GM18502 (cell line): ENCODE data around the gene UGT1A9.

ENCODE experiments used
- ATAC-seq: cut with Tn5 transposase; IDR thresholded peaks from one replicate; pipeline ENCODE4 v1.9.1; 2021; ENCODE audit warnings: mild to moderate bottlenecking; ENCODE audit not compliant: unreplicated experiment, poor library complexity

The UGT1A9 gene

GRCh38 chr2:233754872-233755611 is 83.3 kb downstream of the UGT1A9 start:
- ATAC-seq: no peak

- no peak for ATAC-seq
Measured at GRCh38 chr2:233756429-233757081, 84.9 kb downstream of the UGT1A9 start.

DNA sequence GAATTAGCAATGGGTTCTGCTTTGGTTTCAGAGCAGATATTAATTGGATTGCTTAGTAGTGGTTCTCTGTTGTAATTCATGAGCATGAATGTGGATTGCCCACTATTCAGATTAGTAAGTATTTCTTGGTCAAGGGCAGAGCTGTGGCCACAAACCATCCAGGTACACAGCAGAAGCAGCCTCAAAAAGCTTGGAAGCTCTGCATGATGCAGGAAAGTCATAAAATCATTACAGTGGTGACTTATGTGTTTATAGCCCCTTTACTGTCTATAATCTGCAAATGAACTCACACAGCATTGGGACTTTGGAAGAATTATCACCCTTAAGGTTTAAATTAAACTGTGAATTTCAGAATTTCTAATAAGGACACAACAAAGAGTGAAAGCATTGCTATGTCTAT is 86.4 kb downstream of the UGT1A9 start:
- no peak for ATAC-seq

GRCh38 chr2:233758849-233759248 is 87.2 kb downstream of the UGT1A9 start:
- no peak for ATAC-seq

DNA sequence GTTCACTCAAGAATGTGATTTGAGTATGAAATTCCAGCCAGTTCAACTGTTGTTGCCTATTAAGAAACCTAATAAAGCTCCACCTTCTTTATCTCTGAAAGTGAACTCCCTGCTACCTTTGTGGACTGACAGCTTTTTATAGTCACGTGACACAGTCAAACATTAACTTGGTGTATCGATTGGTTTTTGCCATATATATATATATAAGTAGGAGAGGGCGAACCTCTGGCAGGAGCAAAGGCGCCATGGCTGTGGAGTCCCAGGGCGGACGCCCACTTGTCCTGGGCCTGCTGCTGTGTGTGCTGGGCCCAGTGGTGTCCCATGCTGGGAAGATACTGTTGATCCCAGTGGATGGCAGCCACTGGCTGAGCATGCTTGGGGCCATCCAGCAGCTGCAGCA is 88.3 kb downstream of the UGT1A9 start, which contains the start of gene UGT1A1:
Gene UGT1A1 (plus strand): TSS at position 228 of the 400 bp plus-strand sequence. CDS start 18 bp downstream, at position 246.
- no peak for ATAC-seq

DNA sequence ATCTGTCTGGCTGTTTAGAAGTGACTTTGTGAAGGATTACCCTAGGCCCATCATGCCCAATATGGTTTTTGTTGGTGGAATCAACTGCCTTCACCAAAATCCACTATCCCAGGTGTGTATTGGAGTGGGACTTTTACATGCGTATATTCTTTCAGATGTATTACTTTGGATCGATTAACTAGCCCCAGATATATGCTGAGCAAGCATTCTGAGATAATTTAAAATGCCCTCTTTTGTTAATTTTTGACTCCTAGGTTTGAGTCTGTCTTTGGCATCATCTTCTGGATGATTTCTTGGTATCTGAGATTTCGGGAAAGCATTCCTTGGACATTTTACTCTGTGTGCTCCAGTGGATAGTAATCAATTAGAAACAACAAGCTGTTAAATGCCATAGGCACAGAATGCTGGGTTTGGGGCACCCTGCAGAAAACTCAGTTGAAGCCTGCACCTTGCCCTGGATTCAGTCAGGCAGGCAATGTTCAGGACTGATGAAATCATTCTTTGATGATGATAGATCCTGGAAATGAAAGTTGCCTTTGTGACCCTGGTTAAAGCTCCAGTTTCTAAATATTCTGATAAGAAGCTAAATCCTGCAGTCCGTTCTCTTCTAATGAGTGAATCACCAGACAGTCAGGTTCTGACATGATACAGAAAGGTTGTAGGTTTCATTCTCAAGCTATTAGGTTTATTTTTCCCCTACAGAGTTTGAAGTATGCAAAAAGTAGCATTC is 89.5 kb downstream of the UGT1A9 start:
- ATAC-seq: no peak

DNA sequence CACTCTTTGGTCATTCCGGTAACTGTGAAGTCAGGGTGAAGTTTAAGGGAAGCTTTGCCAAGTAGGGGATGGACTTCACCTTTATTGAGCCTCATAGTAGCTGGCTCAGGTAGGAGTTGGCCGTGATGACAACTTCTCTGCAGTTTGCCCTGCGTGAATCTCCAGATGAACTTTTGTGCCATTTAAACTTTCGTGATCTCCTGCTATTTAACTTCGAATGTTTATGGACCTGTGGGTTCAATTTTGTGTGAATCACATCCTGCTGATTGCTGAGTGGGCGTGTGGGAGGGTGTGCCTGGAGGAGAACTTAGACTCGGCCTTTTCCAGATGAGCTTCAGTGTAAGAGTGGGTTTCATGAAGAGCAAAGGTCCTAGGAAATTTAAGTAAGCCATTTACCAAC is 92.6 kb downstream of the UGT1A9 start:
- no peak for ATAC-seq

- ATAC-seq: no peak
Measured at GRCh38 chr2:233764761-233765160, 93.1 kb downstream of the UGT1A9 start.

- no peak for ATAC-seq
Measured at GRCh38 chr2:233766416-233766815, 94.7 kb downstream of the UGT1A9 start.

- ATAC-seq: no peak
Measured at GRCh38 chr2:233768076-233768475, 96.4 kb downstream of the UGT1A9 start.

- ATAC-seq: no peak
Measured at GRCh38 chr2:233769260-233769659, 97.6 kb downstream of the UGT1A9 start.

DNA sequence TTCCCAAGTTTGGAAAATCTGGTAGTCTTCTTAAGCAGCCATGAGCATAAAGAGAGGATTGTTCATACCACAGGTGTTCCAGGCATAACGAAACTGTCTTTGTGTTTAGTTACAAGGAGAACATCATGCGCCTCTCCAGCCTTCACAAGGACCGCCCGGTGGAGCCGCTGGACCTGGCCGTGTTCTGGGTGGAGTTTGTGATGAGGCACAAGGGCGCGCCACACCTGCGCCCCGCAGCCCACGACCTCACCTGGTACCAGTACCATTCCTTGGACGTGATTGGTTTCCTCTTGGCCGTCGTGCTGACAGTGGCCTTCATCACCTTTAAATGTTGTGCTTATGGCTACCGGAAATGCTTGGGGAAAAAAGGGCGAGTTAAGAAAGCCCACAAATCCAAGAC is 100.5 kb downstream of the UGT1A9 start:
- no peak for ATAC-seq

GRCh38 chr2:233772583-233772982 is 100.9 kb downstream of the UGT1A9 start:
- ATAC-seq: no peak

- no peak for ATAC-seq
Measured at GRCh38 chr2:233773854-233774253, 102.2 kb downstream of the UGT1A9 start.

GRCh38 chr2:233775414-233775813 is 103.7 kb downstream of the UGT1A9 start:
- ATAC-seq: no peak

DNA sequence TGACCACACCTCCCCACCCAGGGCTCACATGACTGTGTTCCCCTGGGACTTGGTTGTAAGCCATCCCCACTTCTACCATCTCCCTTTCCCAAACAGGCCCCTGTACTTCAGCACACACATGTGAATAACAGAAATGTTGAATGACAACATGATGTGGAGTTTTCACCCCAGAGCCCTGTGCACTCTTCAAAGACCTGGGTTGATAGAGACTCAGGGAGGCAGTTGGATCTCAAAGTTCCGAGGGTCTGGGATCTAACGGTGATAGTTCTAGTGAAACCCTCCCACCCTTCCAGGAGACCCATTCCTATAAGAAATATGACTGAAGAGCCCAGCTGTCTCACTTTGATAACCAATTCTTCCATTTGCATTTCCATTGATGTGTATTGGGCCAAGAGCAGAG is 106.3 kb downstream of the UGT1A9 start, which contains the start of gene MROH2A:
Gene MROH2A (plus strand): TSS at position 301 of the 400 bp plus-strand sequence. CDS start 1,029 bp downstream, outside the sequence.
- no peak for ATAC-seq

DNA sequence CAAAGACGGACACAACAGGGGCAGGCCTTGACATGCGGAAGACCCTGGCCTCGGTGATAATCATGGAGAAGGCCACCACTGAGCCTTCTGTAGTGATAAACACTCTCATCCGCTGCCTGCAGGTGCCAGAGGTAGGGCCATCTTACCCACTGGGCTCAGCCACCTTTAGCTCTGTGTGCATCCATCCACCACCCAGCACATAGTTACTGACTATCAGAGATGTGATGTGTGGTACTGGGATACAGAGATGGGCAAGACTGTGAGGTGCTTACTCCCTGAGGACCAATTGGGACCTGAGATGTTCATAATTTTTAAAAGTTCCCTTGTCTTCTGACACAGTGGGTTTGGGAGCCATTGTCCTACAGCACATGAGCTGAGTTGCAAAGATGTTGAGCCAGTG is 108.0 kb downstream of the UGT1A9 start:
- ATAC-seq: no peak

- ATAC-seq: no peak
Measured at GRCh38 chr2:233780771-233781170, 109.1 kb downstream of the UGT1A9 start.

- no peak for ATAC-seq
Measured at GRCh38 chr2:233789554-233789953, 117.9 kb downstream of the UGT1A9 start.

GRCh38 chr2:233791151-233791882 is 119.6 kb downstream of the UGT1A9 start:
- no peak for ATAC-seq
